Left ventricle myocardium inferior (tissue), 1 donor: ENCODE measurements around the gene SLC30A10. TPM values are rescaled to one million over a fixed set of nuclear protein-coding genes. Genes with fewer than 3 reads are reported as not detected.

Experiments
- DNase-seq: peaks from one replicate; pipeline ENCODE4 v3.0.0-alpha.2; 2020
- H3K27ac ChIP-seq: fragments of 200-600 bp; replicated peaks from 2 replicates; pipeline ENCODE4 v1.8.0; 2021
- H3K27me3 ChIP-seq: fragments of 200-600 bp; 2 replicates; pipeline ENCODE4 v1.8.0; 2021; ENCODE audit warnings: low read depth
- H3K36me3 ChIP-seq: fragments of 200-600 bp; 2 replicates; pipeline ENCODE4 v1.8.0; 2021
- H3K4me1 ChIP-seq: fragments of 200-600 bp; 2 replicates; pipeline ENCODE4 v1.8.0; 2021
- H3K4me3 ChIP-seq: fragments of 200-600 bp; 2 replicates; pipeline ENCODE4 v1.8.0; 2021; ENCODE audit warnings: mild to moderate bottlenecking, moderate library complexity
- H3K9me3 ChIP-seq: fragments of 200-600 bp; replicated peaks from 2 replicates; pipeline ENCODE4 v1.8.0; 2021
- intact Hi-C: fragments of 100-400 bp; cut with micrococcal nuclease; formaldehyde crosslinking; loops from one replicate; pipeline ENCODE4 v1.11.0; 2022
- total RNA-seq: library from RNA; stranded (reverse); fragmentation: NEBNext Ultra II Directional; extraction: Animal tissue kit (Norgen Biotek cat#: 25700); gene quantifications from one replicate; pipeline ENCODE4 v1.2.1, GENCODE V29; 2021
- TF ChIP-seq, protein P1 (sequence below): fragments of 200-600 bp; IDR thresholded peaks from 2 replicates; pipeline ENCODE4 v1.8.0; 2021; ENCODE audit warnings: antibody characterized with exemption, mild to moderate bottlenecking, borderline replicate concordance
- donor health status: DM: no; HTN: yes; CAD: no; lungs with severe emphysema.

Gene SLC30A10
- total RNA-seq, 1 donor from 2014 or later = 0.47 TPM

GRCh38 chr1:219913005-219913770 is 15.2 kb downstream of the SLC30A10 start:
- DNase-seq = no peak
- Histone ChIP-seq H3K27me3 (no peaks in the 10 kb centered on the region), H3K36me3 (no peaks in the 10 kb centered on the region), H3K4me3 (no peak overlapping the region), H3K27ac (no peak overlapping the region), H3K9me3 (no peaks in the 10 kb centered on the region), H3K4me1 (no peaks in the 10 kb centered on the region)
- intact Hi-C loops = no loop called here
- TF ChIP-seq, protein P1, sequence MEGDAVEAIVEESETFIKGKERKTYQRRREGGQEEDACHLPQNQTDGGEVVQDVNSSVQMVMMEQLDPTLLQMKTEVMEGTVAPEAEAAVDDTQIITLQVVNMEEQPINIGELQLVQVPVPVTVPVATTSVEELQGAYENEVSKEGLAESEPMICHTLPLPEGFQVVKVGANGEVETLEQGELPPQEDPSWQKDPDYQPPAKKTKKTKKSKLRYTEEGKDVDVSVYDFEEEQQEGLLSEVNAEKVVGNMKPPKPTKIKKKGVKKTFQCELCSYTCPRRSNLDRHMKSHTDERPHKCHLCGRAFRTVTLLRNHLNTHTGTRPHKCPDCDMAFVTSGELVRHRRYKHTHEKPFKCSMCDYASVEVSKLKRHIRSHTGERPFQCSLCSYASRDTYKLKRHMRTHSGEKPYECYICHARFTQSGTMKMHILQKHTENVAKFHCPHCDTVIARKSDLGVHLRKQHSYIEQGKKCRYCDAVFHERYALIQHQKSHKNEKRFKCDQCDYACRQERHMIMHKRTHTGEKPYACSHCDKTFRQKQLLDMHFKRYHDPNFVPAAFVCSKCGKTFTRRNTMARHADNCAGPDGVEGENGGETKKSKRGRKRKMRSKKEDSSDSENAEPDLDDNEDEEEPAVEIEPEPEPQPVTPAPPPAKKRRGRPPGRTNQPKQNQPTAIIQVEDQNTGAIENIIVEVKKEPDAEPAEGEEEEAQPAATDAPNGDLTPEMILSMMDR = no peak

DNA sequence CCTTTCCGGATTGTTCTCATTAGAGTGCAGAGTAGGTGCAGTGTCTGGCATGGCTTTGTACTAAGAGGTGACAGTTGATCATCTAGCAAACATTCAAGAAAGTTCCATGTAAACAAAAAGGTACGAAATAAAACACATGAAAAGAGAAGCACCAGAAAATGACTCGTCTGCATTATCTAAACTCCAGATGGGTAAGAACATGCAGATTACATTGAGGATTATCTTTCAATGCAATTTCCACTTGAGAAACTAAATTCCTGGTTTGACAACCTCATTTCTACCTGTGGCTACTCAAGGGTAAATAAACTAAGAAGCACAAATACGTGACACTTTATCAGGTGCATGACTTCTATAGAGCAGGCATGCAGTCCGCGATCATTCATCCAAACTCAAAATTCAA is 17.6 kb downstream of the SLC30A10 start:
- intact Hi-C loops = no loop called here
- DNase-seq = no peak

DNA sequence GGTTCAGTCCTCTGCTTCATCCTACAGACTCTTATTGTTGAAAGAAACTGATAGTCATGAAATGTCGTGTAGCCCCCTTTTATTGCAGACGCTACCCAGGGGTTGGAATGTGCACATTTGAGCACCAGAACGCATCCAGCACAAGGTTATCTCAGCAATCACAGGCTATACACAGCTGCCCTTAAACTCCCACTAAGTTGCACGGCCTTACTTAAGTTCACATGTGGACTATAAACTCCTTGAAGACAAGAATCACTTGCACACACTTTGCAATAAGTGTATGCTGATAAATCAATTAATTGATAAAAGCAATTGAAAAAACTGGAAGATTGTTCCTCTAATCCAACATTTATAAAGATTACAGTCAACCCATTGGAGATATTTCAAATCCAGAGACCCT is 18.9 kb downstream of the SLC30A10 start:
- H3K4me1 ChIP-seq = no peaks in the 10 kb centered on the region
- H3K4me3 ChIP-seq = no peak overlapping the region
- no peaks in the 10 kb centered on the region for H3K36me3 ChIP-seq
- no peak overlapping the region for H3K27ac ChIP-seq
- intact Hi-C loops = no loop called here
- TF ChIP-seq, protein P1 = no peak
- no peaks in the 10 kb centered on the region for H3K9me3 ChIP-seq
- peaks cover 13% of the 10 kb centered on the region for H3K27me3 ChIP-seq
- no peak for DNase-seq

More for the DNA sequence above, 17.6 kb downstream of the SLC30A10 start:
- Histone ChIP-seq H3K9me3 (no peaks in the 10 kb centered on the region), H3K4me3 (no peak overlapping the region), H3K27me3 (peaks cover 1% of the 10 kb centered on the region), H3K27ac (no peak overlapping the region), H3K36me3 (no peaks in the 10 kb centered on the region), H3K4me1 (no peaks in the 10 kb centered on the region)
- TF ChIP-seq, protein P1 = no peak

DNA sequence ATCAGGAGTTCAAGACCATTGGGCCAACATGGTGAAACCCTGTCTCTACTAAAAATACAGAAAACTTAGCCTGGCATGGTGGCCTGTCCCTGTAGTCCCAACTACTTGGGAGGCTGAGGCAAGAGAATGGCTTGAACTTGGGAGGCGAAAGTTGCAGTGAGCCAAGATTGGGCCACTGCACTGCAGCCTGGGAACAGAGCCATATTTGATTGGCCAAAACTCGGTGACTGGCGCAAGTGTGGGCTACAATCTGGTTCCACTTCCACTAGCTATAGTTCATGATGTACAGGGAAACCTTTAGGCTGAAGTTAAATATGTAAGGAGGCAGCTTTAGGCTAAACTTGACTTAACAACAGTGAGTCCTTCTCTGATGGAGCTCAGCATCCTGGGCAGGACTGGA is 20.2 kb downstream of the SLC30A10 start:
- no peak for DNase-seq
- TF ChIP-seq, protein P1 = no peak

DNA sequence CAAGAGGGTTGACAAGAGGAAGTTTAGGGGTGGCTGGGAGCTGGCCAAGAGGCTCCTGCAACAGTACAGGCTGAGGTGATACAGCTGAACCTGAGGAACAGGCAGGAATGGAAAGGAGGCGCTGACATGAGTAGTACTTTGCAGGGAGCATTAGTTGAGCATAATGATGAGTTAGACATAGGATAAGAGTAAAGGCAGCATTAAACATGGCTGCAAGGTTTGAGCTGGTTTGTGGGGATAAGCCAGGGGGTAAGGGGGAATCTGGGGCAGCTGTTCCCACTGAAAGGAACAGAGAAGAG is 20.6 kb downstream of the SLC30A10 start:
- Histone ChIP-seq H3K27ac (no peak overlapping the region), H3K4me3 (no peak overlapping the region), H3K36me3 (no peaks in the 10 kb centered on the region), H3K4me1 (no peaks in the 10 kb centered on the region), H3K27me3 (peaks cover 13% of the 10 kb centered on the region), H3K9me3 (no peaks in the 10 kb centered on the region)
- no peak for DNase-seq
- intact Hi-C loops = no loop called here
- TF ChIP-seq, protein P1 = no peak

More for the DNA sequence above, 20.2 kb downstream of the SLC30A10 start:
- peaks cover 13% of the 10 kb centered on the region for H3K27me3 ChIP-seq
- intact Hi-C loops = no loop called here
- H3K4me3 ChIP-seq = no peak overlapping the region
- H3K4me1 ChIP-seq = no peaks in the 10 kb centered on the region
- no peak overlapping the region for H3K27ac ChIP-seq
- H3K9me3 ChIP-seq = no peaks in the 10 kb centered on the region
- H3K36me3 ChIP-seq = no peaks in the 10 kb centered on the region
